Measurements from ENCODE around the gene ANO10. TPM values are rescaled to one million over a fixed set of nuclear protein-coding genes. Genes with fewer than 3 reads are reported as not detected.

ANO10 gene
- total and polyA plus RNA-seq, 2 donors (not counting 3 experiments of a cell fraction or from before 2014, with no cell fraction given) = 28.4 to 45.8 TPM

DNA sequence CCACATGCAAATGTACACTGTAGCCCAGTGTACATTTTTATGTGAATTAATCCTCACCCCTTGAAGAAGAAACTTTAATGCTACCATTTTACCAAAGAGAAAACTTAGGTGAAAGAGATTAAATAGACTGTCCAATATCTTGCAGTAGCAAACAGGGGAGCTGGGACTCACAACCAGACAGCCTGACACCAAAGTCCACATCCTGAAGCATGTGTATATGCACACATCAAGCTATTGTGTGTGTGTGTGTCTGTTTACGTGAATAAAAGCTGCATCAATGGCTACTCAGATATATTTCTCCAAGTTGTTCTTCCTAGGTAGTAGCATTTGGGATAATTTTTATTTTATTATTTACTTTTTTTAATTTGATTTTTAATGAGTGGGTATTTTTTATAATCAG, 6.7 kb downstream of the ANO10 start:
- Histone ChIP-seq H3K36me3 (ENCODE audit: control insufficient read depth in 2 of 2, extremely low read depth in 1 of 2, insufficient read depth in 2 of 2, low read length in 2 of 2) (no peaks in the 10 kb centered on the region), H2AFZ (ENCODE audit: low read depth, low read length) (no peak overlapping the region), H3K9me3 (replicated peaks; ENCODE audit: control insufficient read depth, insufficient read depth, low read length) (no peaks in the 10 kb centered on the region), H3K27me3 (ENCODE audit: control insufficient read depth in 2 of 2, insufficient read depth in 2 of 2, low read length in 2 of 2) (no peaks in the 10 kb centered on the region), H3K4me1 (ENCODE audit: control insufficient read depth, extremely low read depth, insufficient read depth, low read length) (no peaks in the 10 kb centered on the region), H4K20me1 (replicated peaks; ENCODE audit: control insufficient read depth, extremely low read depth, insufficient read depth, low read length) (no peaks in the 10 kb centered on the region), H3K4me3 (replicated peaks in 1 of 3; ENCODE audit: insufficient read depth in 1 of 3, low read depth in 1 of 3, low read length in 3 of 3) (no peak overlapping the region), H3K9ac (replicated peaks; ENCODE audit: extremely low read depth, insufficient read depth, low read length) (no peak overlapping the region), H3K9me1 (replicated peaks; ENCODE audit: control insufficient read depth, extremely low read depth, insufficient read depth, low read length) (no peaks in the 10 kb centered on the region), H3K4me2 (ENCODE audit: insufficient read depth, low read length) (no peak overlapping the region), H3K27ac (ENCODE audit: insufficient read depth, low read depth, low read length) (no peak overlapping the region), H3K79me2 (ENCODE audit: control insufficient read depth, insufficient read depth, low read length) (peaks cover 31% of the 10 kb centered on the region)
- ChIA-PET POLR2A (no interaction called here), CTCF (no interaction called here)
- intact Hi-C loops (cut with micrococcal nuclease) = no loop called here
- DNase-seq (ENCODE audit: low read depth, low spot score) = no peak
- FAIRE-seq = no peak
- no TSS peak for BruUV-seq (replicated peaks)
- TF ChIP-seq, protein P1, sequence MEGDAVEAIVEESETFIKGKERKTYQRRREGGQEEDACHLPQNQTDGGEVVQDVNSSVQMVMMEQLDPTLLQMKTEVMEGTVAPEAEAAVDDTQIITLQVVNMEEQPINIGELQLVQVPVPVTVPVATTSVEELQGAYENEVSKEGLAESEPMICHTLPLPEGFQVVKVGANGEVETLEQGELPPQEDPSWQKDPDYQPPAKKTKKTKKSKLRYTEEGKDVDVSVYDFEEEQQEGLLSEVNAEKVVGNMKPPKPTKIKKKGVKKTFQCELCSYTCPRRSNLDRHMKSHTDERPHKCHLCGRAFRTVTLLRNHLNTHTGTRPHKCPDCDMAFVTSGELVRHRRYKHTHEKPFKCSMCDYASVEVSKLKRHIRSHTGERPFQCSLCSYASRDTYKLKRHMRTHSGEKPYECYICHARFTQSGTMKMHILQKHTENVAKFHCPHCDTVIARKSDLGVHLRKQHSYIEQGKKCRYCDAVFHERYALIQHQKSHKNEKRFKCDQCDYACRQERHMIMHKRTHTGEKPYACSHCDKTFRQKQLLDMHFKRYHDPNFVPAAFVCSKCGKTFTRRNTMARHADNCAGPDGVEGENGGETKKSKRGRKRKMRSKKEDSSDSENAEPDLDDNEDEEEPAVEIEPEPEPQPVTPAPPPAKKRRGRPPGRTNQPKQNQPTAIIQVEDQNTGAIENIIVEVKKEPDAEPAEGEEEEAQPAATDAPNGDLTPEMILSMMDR (IDR thresholded peaks at IDR 0.05; ENCODE audit: extremely low read depth in 1 of 2, insufficient read depth in 1 of 2, low read depth in 1 of 2, low read length in 2 of 2) = no peak
- TF ChIP-seq, protein P2, sequence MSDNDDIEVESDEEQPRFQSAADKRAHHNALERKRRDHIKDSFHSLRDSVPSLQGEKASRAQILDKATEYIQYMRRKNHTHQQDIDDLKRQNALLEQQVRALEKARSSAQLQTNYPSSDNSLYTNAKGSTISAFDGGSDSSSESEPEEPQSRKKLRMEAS (IDR thresholded peaks at IDR 0.05; ENCODE audit: insufficient read depth, insufficient read length) = no peak
- TF ChIP-seq FOS (IDR thresholded peaks at IDR 0.05; ENCODE audit: borderline replicate concordance, insufficient read depth, low read length) (no peak), GATA2 (IDR thresholded peaks at IDR 0.05; ENCODE audit: insufficient read depth, insufficient read length, low read depth, low read length) (no peak), POLR2A (IDR thresholded peaks at IDR 0.05; ENCODE audit: low read depth, low read length) (no peak), POLR2AphosphoS5 (IDR thresholded peaks at IDR 0.05; ENCODE audit: insufficient read depth, low read depth, low read length) (no peak), EZH2 (IDR thresholded peaks at IDR 0.05; ENCODE audit: borderline replicate concordance, low read depth, low read length, severe bottlenecking) (no peak), JUN (IDR thresholded peaks at IDR 0.05; ENCODE audit: borderline replicate concordance, insufficient read depth, insufficient read length, low read depth) (no peak), MYC (IDR thresholded peaks at IDR 0.05; ENCODE audit: low read depth, low read length) (no peak)
- dilution Hi-C loops (cut with MboI; ENCODE audit: extremely low pct_ligation_motif_present, low sequenced_read_pairs) = no loop called here
